NCI-H446 (cell line): Measurements from ENCODE around the gene ISL2.
"Not testable (repeated sequence)": the region's sequence is repeated elsewhere in the genome, so short reads cannot be mapped to it uniquely, and the experiment has no call there.

Experiments
- DNase-seq, 2 experiments: peaks; one replicate each; lab custom pipeline; 2025; lab: John Stamatoyannopoulos, UW

Gene ISL2

GRCh38 chr15:76336254-76337058 is at the start of gene ISL2:
ISL2 (plus strand) TSS chr15:76336773; CDS start chr15:76336884, 111 bp downstream.
- DNase-seq, result peak; percentile 75 to 90

GRCh38 chr15:76289582-76289981 is 47.0 kb upstream of the ISL2 start:
- no peak for DNase-seq

GRCh38 chr15:76293361-76293760 is 43.2 kb upstream of the ISL2 start:
- no peak for DNase-seq

- not testable (repeated sequence) for DNase-seq
Measured at GRCh38 chr15:76294463-76294862, 42.1 kb upstream of the ISL2 start.

GRCh38 chr15:76296849-76297248 is 39.7 kb upstream of the ISL2 start:
- no peak for DNase-seq

GRCh38 chr15:76297951-76298350 is 38.6 kb upstream of the ISL2 start:
- not testable (repeated sequence) for DNase-seq

GRCh38 chr15:76298986-76299385 is 37.6 kb upstream of the ISL2 start:
- DNase-seq, result no peak

- DNase-seq, result no peak
Measured at GRCh38 chr15:76299786-76300185, 36.8 kb upstream of the ISL2 start.

- no peak for DNase-seq
Measured at GRCh38 chr15:76303909-76304308, 32.7 kb upstream of the ISL2 start.

GRCh38 chr15:76309601-76310330 is 26.8 kb upstream of the ISL2 start:
- DNase-seq, result peak in 1 of 2 experiments; percentile 53

GRCh38 chr15:76310475-76311099 is 26.0 kb upstream of the ISL2 start:
- DNase-seq, result no peak

- DNase-seq, result peak; percentile 90 to 98
Measured at GRCh38 chr15:76311100-76311953, 25.2 kb upstream of the ISL2 start, which contains the start of gene ETFA. ETFA (minus strand) TSS chr15:76311469; CDS start chr15:76311388, 81 bp downstream.

- no peak for DNase-seq
Measured at GRCh38 chr15:76312540-76313174, 23.9 kb upstream of the ISL2 start.

- DNase-seq, result not testable (repeated sequence)
Measured at GRCh38 chr15:76313175-76313567, 23.4 kb upstream of the ISL2 start.

GRCh38 chr15:76313731-76314130 is 22.8 kb upstream of the ISL2 start:
- no peak for DNase-seq

- no peak for DNase-seq
Measured at GRCh38 chr15:76320012-76320411, 16.6 kb upstream of the ISL2 start.

GRCh38 chr15:76321171-76321570 is 15.4 kb upstream of the ISL2 start:
- no peak for DNase-seq

- no peak for DNase-seq
Measured at GRCh38 chr15:76321602-76322001, 15.0 kb upstream of the ISL2 start.

- no peak for DNase-seq
Measured at GRCh38 chr15:76324066-76324465, 12.5 kb upstream of the ISL2 start.

- DNase-seq, result no peak
Measured at GRCh38 chr15:76325704-76326103, 10.9 kb upstream of the ISL2 start.
